ENCODE data around the gene OMP.

OMP gene

DNA sequence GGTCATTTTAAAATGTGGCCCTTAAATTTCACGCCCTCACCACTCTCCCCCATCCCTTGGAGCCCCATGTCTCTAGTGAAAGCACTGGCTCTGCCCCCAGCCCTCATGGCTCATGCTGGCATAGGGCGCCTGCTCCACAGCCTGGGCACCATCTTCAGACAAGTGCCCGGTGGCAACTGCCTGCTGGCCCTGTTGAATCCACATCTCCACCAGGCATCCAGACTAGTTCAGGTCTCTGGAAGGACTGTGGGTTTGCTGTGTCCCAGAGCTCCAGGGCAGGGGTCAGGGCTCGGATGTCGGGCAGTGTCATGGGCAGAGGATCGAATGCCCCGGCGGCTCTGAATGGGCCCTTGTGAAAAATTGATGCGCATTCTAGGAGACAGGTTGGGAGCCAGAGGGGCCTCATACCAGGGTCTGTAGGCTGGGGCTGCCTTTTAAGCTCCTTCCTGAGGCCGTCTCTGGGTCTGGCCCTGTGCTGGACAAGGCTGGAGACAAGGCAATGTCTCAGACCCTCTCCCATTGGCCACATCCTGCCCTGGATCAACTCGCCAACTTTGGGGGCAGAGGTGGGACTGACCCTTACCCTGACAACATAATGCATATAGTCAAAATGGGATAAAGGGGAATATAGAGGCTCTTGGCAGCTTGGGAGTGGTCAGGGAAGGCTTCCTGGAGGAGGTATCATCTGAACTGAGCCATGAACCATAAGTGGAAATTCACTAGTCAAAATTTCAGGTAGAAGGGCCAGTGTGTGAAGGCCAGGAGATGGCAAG, 26.6 kb downstream of the OMP start:
- H3K4me3 ChIP-seq (ENCODE audit: low read depth, low read length): no peak overlapping the region
- ChIA-PET CTCF (interaction anchor here (1.2 to 13.5 kb wide), 10 partner anchors 7 to 489 kb away, joined by 3 to 209 read pairs (median 38); no protein-coding TSS in a partner anchor), POLR2A (no interaction called here)
- no peak for DNase-seq (ENCODE audit: low read depth, low spot score)
- TF ChIP-seq, protein P1, sequence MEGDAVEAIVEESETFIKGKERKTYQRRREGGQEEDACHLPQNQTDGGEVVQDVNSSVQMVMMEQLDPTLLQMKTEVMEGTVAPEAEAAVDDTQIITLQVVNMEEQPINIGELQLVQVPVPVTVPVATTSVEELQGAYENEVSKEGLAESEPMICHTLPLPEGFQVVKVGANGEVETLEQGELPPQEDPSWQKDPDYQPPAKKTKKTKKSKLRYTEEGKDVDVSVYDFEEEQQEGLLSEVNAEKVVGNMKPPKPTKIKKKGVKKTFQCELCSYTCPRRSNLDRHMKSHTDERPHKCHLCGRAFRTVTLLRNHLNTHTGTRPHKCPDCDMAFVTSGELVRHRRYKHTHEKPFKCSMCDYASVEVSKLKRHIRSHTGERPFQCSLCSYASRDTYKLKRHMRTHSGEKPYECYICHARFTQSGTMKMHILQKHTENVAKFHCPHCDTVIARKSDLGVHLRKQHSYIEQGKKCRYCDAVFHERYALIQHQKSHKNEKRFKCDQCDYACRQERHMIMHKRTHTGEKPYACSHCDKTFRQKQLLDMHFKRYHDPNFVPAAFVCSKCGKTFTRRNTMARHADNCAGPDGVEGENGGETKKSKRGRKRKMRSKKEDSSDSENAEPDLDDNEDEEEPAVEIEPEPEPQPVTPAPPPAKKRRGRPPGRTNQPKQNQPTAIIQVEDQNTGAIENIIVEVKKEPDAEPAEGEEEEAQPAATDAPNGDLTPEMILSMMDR (IDR thresholded peaks at IDR 0.05; ENCODE audit: insufficient read depth, low read length, missing control alignments): no peak

DNA sequence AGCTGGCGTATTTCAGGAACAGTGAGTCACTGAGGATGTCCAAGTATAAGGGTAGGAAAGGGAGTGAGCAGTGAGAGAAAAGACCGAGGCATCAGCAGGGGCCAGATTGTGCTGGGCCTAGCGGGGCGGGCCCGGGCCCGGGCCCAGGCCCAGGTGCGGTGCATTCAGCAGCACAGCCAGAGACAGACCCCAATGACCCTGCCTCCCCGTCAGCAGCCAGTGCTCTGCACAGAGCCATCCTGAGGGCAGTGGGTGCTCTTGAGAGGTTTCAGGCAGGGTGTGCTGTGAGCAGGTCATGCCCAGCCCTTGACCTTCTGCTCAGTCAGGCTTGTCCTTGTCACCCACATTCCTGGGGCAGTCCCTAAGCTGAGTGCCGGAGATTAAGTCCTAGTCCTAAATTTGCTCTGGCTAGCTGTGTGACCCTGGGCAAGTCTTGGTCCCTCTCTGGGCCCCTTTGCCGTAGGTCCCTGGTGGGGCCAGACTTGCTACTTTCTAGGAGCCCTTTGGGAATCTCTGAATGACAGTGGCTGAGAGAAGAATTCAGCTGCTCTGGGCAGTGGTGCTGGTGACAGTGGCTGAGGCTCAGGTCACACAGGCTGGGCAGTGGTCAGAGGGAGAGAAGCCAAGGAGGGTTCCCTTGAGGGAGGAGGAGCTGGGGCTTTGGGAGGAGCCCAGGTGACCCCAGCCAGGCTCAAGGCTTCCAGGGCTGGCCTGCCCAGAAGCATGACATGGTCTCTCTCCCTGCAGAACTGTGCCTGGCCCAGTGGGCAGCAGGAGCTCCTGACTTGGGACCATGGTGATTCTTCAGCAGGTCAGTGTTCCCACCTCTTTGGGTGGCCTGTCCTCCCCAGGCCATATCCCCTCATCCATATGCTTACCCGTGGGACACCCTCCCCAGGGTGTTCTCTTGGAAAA, 27.5 kb downstream of the OMP start:
- POLR2A ChIA-PET: interaction anchor here (0.7 kb wide), 1 partner anchor 47 kb away, joined by 4 read pairs; no protein-coding TSS in a partner anchor

GRCh38 chr11:77130763-77131513, 28.3 kb downstream of the OMP start:
- DNase-seq (ENCODE audit: low read depth, low spot score): no peak
- CTCF ChIA-PET: interaction anchor here (1.0 to 13.5 kb wide), 6 partner anchors 9 to 418 kb away, joined by 4 to 209 read pairs (median 39); no protein-coding TSS in a partner anchor
- POLR2A ChIA-PET: interaction anchor here (0.7 to 1.1 kb wide), 2 partner anchors 9 to 46 kb away, joined by 3 to 4 read pairs; no protein-coding TSS in a partner anchor

More for the DNA sequence above, 27.5 kb downstream of the OMP start:
- DNase-seq (ENCODE audit: low read depth, low spot score): no peak
- CTCF ChIA-PET: interaction anchor here (1.2 to 13.5 kb wide), 8 partner anchors 10 to 488 kb away, joined by 3 to 209 read pairs (median 26); no protein-coding TSS in a partner anchor
- TF ChIP-seq, protein P1 (IDR thresholded peaks at IDR 0.05; ENCODE audit: insufficient read depth, low read length, missing control alignments): no peak
- no peak overlapping the region for H3K4me3 ChIP-seq (ENCODE audit: low read depth, low read length)

DNA sequence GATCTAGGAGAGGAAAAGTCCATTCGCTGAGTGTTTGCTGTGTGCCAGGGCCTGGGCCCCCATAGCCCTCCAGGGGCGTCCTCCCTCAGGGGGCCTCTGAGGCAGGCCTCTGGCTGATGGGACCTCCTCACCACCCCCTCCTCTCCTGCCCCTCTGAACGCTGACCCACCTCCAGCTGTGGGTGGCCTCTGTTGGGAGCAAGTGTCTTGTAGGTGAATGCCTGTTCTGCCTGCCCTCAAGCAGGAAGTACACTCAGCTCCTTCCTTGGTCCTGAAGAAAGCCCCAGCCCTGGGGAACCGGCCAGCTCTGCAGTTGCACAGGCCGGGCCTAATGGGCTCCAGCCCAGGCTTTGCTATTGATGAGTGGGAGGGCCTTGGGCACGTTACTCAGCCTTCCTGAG, 28.9 kb downstream of the OMP start:
- ChIA-PET CTCF (interaction anchor here (1.0 to 13.5 kb wide), 5 partner anchors 9 to 417 kb away, joined by 4 to 209 read pairs (median 10); no protein-coding TSS in a partner anchor), POLR2A (interaction anchor here (1.1 kb wide), 1 partner anchor 9 kb away, joined by 3 read pairs; no protein-coding TSS in a partner anchor)
- no peak for DNase-seq (ENCODE audit: low read depth, low spot score)
- no peak overlapping the region for H3K4me3 ChIP-seq (ENCODE audit: low read depth, low read length)
- TF ChIP-seq, protein P1 (IDR thresholded peaks at IDR 0.05; ENCODE audit: insufficient read depth, low read length, missing control alignments): no peak

More at GRCh38 chr11:77130763-77131513, 28.3 kb downstream of the OMP start:
- TF ChIP-seq, protein P1 (IDR thresholded peaks at IDR 0.05; ENCODE audit: insufficient read depth, low read length, missing control alignments): no peak
- no peak overlapping the region for H3K4me3 ChIP-seq (ENCODE audit: low read depth, low read length)

DNA sequence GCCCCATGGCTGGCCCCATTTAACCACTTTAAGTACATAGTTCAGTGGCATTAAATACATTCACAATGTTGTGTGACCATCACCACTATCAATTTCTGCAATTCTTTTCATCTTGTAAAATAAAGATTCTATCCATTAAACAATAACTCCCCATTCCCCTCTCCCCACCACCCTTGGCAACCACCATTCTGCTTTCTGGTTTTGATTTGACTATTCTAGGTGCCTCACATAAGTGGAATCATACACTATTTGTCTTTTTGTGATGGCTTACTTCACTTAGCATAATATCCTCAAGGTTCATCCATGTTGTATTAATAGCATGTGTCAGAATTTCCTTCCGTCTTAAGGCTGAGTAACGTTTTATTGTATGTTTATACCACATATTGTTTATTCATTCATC, 32.4 kb downstream of the OMP start:
- no peak for DNase-seq (ENCODE audit: low read depth, low spot score)
- ChIA-PET POLR2A (no interaction called here), CTCF (interaction anchor here (1.1 to 3.7 kb wide), 3 partner anchors 8 to 60 kb away, joined by 3 to 36 read pairs (median 4); partner anchors contain the start of gene MYO7A)
- no peak overlapping the region for H3K4me3 ChIP-seq (ENCODE audit: low read depth, low read length)
- TF ChIP-seq, protein P1 (IDR thresholded peaks at IDR 0.05; ENCODE audit: insufficient read depth, low read length, missing control alignments): no peak
